Fibroblast of pulmonary artery (primary cell): ENCODE data around the gene MBD4.
"Not testable (repeated sequence)": the region's sequence is repeated elsewhere in the genome, so short reads cannot be mapped to it uniquely, and the experiment has no call there.

ENCODE experiments used
- DNase-seq: peaks from one replicate; pipeline ENCODE4 v3.0.0-alpha.2; 2010; ENCODE audit warnings: low read depth
- H3K4me3 ChIP-seq: replicated peaks from 2 replicates; pipeline ENCODE4 v1.5.1; 2011; ENCODE audit warnings: low read depth, mild to moderate bottlenecking, control low read depth, low read length, moderate library complexity
- CTCF ChIP-seq: IDR thresholded peaks from 2 replicates; pipeline ENCODE4 v1.5.1; 2011; ENCODE audit warnings: mild to moderate bottlenecking, control low read depth, low read length, inconsistent platforms; ENCODE audit errors: missing control alignments

MBD4 gene

GRCh38 chr3:129417326-129417725 is 22.4 kb downstream of the MBD4 start:
- H3K4me3 ChIP-seq = no peak overlapping the region
- DNase-seq = peak; percentile 97
- no peak for TF ChIP-seq CTCF

DNA sequence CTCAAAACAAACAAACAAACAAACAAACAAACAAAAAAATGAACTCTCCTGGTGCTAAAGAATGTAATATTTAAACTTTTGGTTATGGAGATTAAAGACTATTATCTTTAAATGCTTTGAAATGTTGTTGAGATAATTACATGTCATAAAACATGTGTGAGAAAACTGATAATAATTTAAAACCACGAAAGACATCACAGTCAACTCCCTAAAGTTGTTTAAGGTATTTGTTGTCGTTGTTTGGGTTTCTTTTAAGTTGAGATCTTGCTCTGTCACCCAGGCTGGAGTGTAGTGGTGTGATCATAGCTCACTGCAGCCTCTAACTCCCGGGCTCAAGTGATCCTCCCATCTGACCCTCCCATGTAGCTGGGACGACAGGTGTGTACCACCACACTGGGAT is 23.3 kb downstream of the MBD4 start:
- no peak overlapping the region for H3K4me3 ChIP-seq
- DNase-seq = no peak
- TF ChIP-seq CTCF = no peak

- H3K4me3 ChIP-seq = no peak overlapping the region
- no peak for DNase-seq
- no peak for TF ChIP-seq CTCF
These were observed 23.9 kb downstream of the MBD4 start for GRCh38 chr3:129415830-129416229.

- no peak for DNase-seq
- no peak overlapping the region for H3K4me3 ChIP-seq
- TF ChIP-seq CTCF = no peak
These were observed 24.4 kb downstream of the MBD4 start for GRCh38 chr3:129415378-129415777.

DNA sequence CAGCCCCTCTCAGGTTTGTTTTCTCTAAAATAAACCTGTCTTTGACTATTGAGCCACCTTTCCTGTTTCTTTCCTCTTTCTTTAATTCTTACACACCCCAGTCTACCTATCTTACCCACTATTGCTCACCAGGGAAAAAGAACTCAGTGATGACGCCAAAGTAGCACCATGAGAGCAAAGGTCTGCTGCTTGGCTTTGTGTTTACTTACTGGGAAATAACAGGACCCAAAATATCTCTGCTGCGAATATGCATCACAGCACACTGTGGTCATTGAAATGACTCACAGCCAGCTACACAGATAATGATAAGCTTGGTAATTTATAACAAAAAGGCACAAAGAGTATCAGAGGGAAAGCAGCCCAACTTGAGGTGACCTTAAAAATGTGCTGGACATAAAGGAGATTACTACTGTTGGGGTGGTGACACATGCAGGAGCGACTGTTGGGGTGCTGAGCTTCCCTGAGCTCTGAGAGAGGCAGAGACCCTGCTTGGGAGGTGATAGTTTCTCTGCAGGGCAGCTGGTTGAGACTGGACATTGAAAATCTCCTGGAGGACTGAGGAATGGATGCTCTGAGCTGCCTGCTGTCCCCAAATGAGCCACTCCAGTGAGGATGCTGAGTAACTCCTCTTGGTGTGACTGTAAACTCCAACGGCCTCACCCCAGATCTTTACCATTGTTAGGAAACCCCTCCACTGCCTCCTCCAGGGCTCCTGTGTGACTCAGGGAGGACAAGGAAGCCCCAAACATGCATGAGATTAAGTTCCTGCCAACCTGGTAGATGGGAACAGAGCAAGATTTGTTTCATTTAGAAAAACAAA is 25.9 kb downstream of the MBD4 start:
- DNase-seq = peak; percentile 97
- H3K4me3 ChIP-seq = no peak overlapping the region
- no peak for TF ChIP-seq CTCF

- DNase-seq, H3K4me3 ChIP-seq: not testable (repeated sequence)
These were observed 26.5 kb downstream of the MBD4 start for GRCh38 chr3:129413238-129413637.

DNA sequence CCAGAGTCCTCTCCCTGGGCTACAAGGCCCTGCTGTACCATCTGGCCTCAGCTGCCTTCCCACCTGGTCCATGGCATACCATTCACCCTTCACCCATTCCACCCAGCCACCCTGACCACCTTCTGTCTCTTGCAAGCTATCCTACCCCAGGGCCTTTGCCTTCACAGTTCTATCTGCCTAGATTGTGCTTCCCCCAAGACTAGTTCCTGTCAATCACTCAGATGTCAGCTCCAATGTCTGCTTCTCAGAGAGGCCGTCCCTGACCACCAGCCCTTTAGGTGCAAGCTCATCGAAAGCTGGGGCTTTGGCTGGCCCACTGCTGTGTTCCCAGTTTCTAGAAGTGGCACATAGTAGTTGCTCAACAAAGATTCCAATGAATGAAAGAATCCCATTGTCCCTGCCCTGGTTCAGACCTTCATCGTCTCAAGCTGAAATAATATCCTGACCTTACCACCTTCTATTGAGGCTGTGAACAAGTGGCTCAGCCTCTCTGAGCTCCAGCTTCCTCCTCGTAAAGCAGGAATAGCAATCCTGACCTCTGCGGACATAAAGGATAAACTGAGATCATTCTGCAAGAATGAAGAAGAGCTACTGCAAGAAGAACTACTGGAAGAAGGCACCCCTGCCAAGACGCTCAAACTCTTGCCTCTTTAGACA is 27.1 kb downstream of the MBD4 start:
- peak; percentile 52 for DNase-seq
- no peak for TF ChIP-seq CTCF
- H3K4me3 ChIP-seq = no peak overlapping the region
